OCI-LY1 (cell line): ENCODE results near the gene PROC.

Experiments
- CTCF ChIP-seq: fragments of 200-600 bp; sonication (generic), shearing (Covaris generic); IDR thresholded peaks from 2 replicates; pipeline ENCODE4 v1.5.1; 2017; ENCODE audit warnings: mild to moderate bottlenecking, antibody characterized with exemption, low read length, moderate library complexity, mixed read lengths
- EZH2 ChIP-seq: fragments of 200-600 bp; sonication (generic), shearing (Covaris generic); IDR thresholded peaks from 2 replicates; pipeline ENCODE4 v1.8.0; 2017; ENCODE audit warnings: borderline replicate concordance, mixed run types, mild to moderate bottlenecking, antibody characterized with exemption, low read length, moderate library complexity, mixed read lengths

- TF ChIP-seq CTCF (no peak), EZH2 (no peak)
These were observed 23.7 kb upstream of the PROC start for GRCh38 chr2:127394492-127394891.
